Kidney tubule cell (primary cell): Measurements from ENCODE around the gene RAB8A.
"Not testable (repeated sequence)": the region's sequence is repeated elsewhere in the genome, so short reads cannot be mapped to it uniquely, and the experiment has no call there.

Experiments
- DNase-seq: peaks from one replicate; pipeline ENCODE4 v3.0.0-alpha.2; 2018; ENCODE audit warnings: low spot score

Gene RAB8A

GRCh38 chr19:16112778-16113177 is 1.1 kb downstream of the RAB8A start:
- DNase-seq: no peak

- DNase-seq: no peak
Observed at GRCh38 chr19:16113727-16114126, 2.0 kb downstream of the RAB8A start.

- no peak for DNase-seq
Observed at GRCh38 chr19:16115301-16116039, 3.8 kb downstream of the RAB8A start.

GRCh38 chr19:16116067-16116466 is 4.4 kb downstream of the RAB8A start:
- peak; percentile 44 for DNase-seq

- no peak for DNase-seq
Observed at GRCh38 chr19:16117594-16118033, 5.9 kb downstream of the RAB8A start.

- no peak for DNase-seq
Observed at GRCh38 chr19:16118489-16119033, 6.9 kb downstream of the RAB8A start.

GRCh38 chr19:16119075-16119857 is 7.6 kb downstream of the RAB8A start:
- DNase-seq: not testable (repeated sequence)

- no peak for DNase-seq
Observed at GRCh38 chr19:16121141-16121540, 9.5 kb downstream of the RAB8A start.

GRCh38 chr19:16121967-16122366 is 10.3 kb downstream of the RAB8A start:
- DNase-seq: no peak

DNA sequence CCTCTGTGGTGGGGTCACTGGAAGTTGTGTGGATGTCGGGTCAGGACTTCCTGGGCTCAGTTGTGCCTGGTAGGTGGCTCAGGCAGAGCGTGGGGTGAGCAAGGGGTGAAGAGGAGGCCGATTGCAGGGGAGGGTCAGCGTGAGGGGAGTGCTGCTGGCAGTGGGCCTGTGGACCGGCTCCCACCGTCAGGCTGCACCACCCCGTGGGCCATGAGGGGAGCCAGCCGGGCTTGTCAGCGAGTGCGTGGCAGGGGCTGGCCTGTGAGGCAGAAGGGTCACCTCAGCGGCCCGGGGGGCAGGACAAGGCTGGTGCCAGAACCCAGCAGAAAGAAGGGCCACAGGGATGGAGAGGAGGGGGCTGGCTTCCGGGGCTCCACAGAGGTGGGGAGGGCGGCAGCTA is 13.3 kb downstream of the RAB8A start:
- DNase-seq: no peak

- DNase-seq: no peak
Observed at GRCh38 chr19:16125737-16126495, 14.2 kb downstream of the RAB8A start.

GRCh38 chr19:16127080-16127479 is 15.4 kb downstream of the RAB8A start:
- no peak for DNase-seq

DNA sequence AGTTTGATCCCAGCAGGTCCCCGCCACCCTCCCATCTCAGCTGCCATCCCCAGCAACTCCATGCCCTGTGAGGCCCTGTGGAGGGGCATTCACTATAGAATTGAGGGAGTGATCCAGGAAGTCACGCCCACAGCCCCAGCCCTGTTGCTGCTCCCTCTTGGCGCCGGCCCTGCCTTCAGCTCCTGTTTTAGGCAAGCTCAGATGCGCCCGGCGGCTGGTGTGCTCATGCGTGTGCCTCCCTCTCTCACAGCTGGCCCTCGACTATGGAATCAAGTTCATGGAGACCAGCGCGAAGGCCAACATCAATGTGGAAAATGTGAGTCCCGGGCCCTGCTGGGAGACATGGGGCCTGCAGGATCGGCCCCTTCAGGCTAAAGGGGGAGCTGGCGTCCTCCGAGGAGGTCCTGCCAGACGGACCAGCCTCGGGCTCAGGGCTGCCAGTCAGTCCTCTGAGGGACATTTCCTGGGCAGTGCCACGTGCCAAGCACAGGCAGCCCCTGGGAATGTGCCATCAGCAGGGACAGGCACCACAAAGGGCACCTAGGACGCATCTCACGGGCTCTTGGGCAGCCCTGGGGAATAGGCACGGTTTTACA is 16.2 kb downstream of the RAB8A start:
- no peak for DNase-seq

DNA sequence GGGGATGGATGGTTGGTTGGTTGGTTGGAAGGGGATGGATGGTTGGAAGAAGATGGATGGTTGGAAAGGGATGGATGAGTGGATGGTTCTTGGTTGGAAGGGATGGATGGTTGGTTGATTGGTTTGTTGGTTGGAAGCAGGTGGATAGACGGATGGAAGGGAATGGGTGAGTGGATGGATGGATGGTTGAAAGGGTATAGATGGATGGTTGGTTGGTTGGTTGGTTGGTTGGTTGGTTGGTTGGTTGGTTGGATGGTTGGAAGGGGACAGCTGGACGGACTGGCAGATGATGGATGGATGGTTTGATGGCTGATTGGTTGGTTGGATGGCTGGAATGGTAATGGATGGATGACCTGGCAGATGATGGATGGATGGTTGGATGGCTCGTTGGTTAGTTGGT is 20.0 kb downstream of the RAB8A start:
- no peak for DNase-seq

- DNase-seq: no peak
Observed at GRCh38 chr19:16133818-16134217, 22.1 kb downstream of the RAB8A start.

GRCh38 chr19:16134510-16134909 is 22.8 kb downstream of the RAB8A start:
- DNase-seq: no peak

DNA sequence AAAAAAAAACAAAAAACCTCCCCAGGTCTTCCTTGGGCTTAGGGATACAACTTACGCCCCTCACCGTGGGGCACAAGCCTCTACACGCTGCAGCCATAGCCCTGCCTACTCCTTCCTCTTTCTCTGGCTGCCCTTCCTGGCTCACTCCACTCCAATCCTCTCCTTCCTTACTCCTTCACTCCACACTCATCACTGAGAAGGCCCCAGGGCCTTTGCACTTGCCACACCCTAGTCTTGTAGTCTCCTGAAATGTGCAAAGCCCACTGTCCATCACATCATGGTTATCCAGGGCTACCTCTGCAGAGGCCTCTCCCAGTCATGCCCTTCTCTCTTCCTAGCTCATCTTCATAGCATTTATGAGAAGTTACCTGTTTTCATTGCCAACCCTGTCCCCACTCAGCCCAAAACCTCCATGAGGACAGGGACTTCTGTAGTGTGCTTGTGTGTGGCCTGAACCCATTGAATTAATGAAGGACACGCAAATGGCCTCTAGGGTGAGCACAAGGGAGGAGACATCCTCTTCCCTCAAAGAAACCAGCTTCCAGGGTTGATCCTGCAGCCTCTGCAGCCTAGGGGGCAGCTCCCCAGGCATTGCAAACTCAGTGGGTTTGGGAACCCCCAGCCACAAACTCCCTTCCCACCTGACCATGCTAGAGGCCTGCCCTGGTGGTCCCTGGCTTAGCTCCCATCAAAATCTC is 23.9 kb downstream of the RAB8A start:
- no peak for DNase-seq

DNA sequence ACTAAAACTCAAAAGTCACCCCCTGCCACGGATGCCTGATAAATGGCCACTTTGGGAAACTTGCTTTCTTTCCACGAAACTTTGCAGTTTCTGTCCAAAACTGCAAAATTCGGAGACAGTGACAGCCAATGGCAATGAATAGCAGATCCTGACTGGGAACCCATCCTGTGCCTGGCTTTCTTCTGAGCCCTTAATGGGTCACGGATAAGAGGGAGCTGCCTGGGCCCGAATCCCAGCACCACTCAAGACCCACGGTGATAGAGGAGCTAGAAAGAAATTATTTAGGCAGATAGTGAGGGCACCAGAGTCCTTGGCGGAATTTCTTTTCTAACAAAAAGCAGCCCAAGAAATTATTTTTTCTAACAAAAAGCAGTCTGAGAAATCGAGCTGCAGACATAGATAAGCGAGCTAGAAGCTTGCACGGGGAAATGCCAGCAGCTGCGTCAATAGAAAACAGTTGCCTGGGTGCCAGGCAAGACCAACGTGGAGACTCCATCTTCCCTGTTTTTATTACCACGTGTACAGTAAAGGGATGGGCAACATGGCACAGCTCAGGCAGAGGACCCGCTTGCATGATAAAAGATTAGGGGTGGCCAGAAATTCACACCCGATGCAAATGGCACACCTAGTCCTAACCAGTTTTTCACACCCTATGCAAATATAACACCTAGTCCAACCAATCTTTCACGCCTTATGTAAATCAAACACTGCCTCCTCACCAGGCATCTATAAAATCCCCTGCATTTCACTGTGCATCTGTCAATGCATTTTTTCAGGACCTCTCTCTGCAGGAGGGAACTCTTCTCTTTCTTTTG is 24.7 kb downstream of the RAB8A start:
- no peak for DNase-seq

DNA sequence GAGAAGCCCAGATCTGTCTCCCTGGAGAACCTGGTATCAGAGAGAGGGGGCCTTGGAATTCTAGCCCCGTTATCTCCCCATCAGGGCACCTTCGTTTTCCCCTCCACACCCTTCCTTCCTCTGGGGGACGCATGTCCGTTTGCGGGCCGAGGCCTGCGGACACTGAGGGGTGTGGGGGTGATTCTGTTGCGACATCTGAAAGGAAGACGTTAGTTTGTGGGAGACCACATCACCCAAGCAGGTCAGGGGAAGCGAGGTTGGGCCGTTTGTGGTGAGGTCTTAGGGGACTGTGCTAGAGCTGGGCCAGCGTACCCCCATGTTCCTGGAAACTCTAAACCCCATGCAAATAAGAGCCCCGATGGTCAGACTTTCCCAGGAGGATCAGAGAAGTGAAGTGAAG is 28.1 kb downstream of the RAB8A start:
- no peak for DNase-seq

DNA sequence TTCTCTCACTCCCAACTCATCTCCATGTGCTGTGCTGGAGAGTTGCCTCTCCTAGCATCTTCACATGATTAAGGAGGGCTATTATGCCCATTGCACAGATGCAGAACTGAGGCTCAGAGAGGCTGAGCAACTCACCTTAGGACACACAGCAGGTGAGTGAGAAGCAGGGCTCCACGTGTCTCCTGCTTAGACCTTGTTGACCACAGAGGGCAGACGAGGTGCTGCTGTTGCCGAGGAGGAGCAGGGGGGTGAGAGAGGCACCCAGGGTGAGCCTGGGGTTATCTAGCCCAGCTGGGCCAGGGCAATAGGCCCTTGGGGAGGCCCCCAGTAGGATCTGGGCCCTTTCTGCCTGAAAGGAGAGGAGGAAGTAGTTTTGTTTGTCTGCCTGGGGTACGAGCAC is 29.4 kb downstream of the RAB8A start:
- DNase-seq: no peak
